Esophagus (tissue), 2 donors: ENCODE data around the gene LZTS3. TPM values are rescaled to one million over a fixed set of nuclear protein-coding genes. Genes with fewer than 3 reads are reported as not detected.
A peak's percentile ranks its signal among the peaks of the same experiment; 100 is the strongest.
"Not testable (repeated sequence)": the region's sequence is repeated elsewhere in the genome, so short reads cannot be mapped to it uniquely, and the experiment has no call there.

Experiments used
- H3K27ac ChIP-seq, 2 donors: one replicate each; pipeline ENCODE4 v1.5.1; 2013; ENCODE audit warnings: low read depth in 2 of 2, mild to moderate bottlenecking in 2 of 2, inconsistent platforms in 1 of 2, low read length in 1 of 2, moderate library complexity in 1 of 2
- H3K27me3 ChIP-seq, 2 donors: one replicate each; pipeline ENCODE4 v1.6.1; 2013; ENCODE audit warnings: low read length in 2 of 2, control low read depth in 1 of 2, mild to moderate bottlenecking in 1 of 2; ENCODE audit not compliant: insufficient read depth in 2 of 2, control insufficient read depth in 1 of 2
- H3K36me3 ChIP-seq, 2 donors: one replicate each; pipeline ENCODE4 v1.6.1; 2013; ENCODE audit warnings: low read length in 1 of 2; ENCODE audit not compliant: control insufficient read depth in 2 of 2, insufficient read depth in 2 of 2
- H3K4me1 ChIP-seq, 2 donors: one replicate each; pipeline ENCODE4 v1.6.1; 2013; ENCODE audit warnings: low read length in 1 of 2; ENCODE audit not compliant: control insufficient read depth in 2 of 2, insufficient read depth in 2 of 2
- H3K4me3 ChIP-seq, 2 donors: one replicate each; pipeline ENCODE4 v1.5.1; 2013; ENCODE audit warnings: low read length in 2 of 2, mild to moderate bottlenecking in 2 of 2, low read depth in 1 of 2, moderate library complexity in 1 of 2
- H3K9me3 ChIP-seq, 2 donors: one replicate each; pipeline ENCODE4 v1.6.1; 2013; ENCODE audit warnings: mild to moderate bottlenecking in 2 of 2, low read depth in 1 of 2, low read length in 1 of 2, moderate library complexity in 1 of 2; ENCODE audit not compliant: control insufficient read depth in 2 of 2, insufficient read depth in 1 of 2
- WGBS, 2 donors: extraction: QIAGEN DNeasy Blood & Tissue Kit; methylation state at CpG; one replicate each; pipeline ENCODE4 v1.1.7; 2013; 5-methylcytosine and 5-hydroxymethylcytosine counted together
- polyA plus RNA-seq, 2 donors: library from polyadenylated mRNA; stranded (reverse); fragments of 200-250 nt; gene quantifications; one replicate each; pipeline ENCODE4 v1.2.3, GENCODE V29; 2013
- donor health status: healthy with polysubstance abuse.
- donor health status: Bipolar disorder and iron deficiency.

Gene LZTS3
- 1 to 10 TPM; 1.8 TPM for polyA plus RNA-seq

DNA sequence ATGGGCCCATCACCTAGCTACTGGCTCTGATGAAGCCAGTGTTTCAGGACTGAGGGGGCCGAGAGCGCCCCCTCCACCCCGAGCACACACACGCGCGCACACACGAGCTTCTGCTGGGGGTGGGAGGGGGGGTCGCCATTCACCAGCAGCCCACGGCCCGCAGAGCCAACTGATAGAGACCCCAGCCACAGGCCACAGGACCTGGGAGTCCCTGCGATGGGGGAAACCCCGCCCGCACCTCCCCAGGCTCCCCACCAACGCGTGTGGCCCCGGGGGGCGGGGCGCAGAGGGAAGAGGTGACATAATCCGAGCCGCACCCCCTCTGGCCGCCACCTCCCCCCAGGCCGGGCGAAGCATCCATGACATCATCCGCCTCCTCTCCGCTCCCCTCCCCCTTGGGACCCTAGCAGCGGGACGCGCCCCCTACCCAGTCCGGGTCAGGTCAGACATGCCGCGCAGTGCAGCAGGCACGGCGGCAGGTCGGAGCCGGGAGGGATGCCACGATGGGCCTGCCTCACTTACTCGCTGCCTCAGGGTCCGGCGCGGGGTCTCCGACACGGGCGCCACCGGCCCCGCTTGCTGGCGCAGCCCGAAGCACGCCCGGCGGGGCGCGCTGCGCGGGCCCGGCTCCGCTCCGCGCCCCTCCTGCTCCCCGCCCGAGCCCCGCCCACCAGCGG lies at the start of gene LZTS3:
Gene LZTS3, minus strand, starts transcription at position 617 of the 677 bp plus-strand sequence. CDS start 6,386 bp downstream, outside the sequence.
- Histone ChIP-seq H3K27me3 (no peaks in the 10 kb centered on the region), H3K4me3 (peak within 1 kb of the TSS; percentile 78 to 81), H3K4me1 (peaks cover 0 to 10% of the 10 kb centered on the region in 2 donors), H3K27ac (peak within 1 kb of the TSS; percentile 27 to 50), H3K9me3 (no peaks in the 10 kb centered on the region), H3K36me3 (no peaks in the 10 kb centered on the region)
- 0% methylated on average over 53 to 62 of the region's 62 CpGs for WGBS, 2 donors

DNA sequence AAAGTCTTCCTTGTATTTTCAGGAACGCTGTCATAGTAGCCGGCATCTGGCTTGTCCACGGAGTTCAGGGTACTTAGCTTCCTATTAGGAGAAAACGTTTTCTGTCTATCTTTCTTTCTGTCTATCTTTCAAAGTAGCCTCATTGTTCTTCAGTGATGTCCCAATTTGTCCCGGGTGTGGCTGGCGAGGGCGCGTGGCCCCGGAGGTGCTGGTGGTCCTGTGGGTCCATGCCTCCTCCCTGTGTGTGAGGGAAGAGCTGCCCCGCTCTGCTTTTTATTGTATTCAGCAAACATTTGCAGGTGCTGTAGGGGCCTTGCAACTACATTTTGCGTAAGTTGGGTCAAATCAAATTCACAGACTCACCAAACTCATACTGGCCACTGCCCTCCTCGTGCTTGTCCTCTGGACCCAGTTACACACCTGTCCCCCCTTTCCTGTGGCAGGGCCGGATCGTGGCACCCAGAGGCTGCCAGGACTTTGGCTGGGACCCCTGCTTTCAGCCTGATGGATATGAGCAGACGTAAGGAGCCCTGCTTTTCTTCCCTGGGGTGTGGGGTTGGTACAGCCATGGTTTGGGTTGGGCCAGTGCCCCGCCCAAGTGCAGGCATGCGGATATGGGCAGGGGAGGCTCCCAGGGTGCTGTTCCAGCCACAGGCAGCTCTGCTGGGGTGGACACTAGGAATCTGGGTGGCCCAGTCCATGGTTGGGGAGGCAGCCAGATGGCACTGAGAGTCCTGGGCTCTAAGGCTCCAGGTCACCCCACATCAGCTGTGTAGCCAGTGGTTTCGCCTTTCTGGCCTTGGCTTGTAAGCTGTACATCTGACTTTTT lies 48.3 kb upstream of the LZTS3 start:
- peaks cover 0 to 21% of the 10 kb centered on the region in 2 donors for H3K4me1 ChIP-seq
- 78% methylated on average over 18 of the region's 18 CpGs for WGBS, 2 donors
- no peak overlapping the region for H3K4me3 ChIP-seq
- H3K36me3 ChIP-seq: peaks cover 0 to 10% of the 10 kb centered on the region in 2 donors
- H3K27ac ChIP-seq: peak overlapping the region in 1 of 2 donors; percentile 38
- H3K9me3 ChIP-seq: no peaks in the 10 kb centered on the region
- no peaks in the 10 kb centered on the region for H3K27me3 ChIP-seq

DNA sequence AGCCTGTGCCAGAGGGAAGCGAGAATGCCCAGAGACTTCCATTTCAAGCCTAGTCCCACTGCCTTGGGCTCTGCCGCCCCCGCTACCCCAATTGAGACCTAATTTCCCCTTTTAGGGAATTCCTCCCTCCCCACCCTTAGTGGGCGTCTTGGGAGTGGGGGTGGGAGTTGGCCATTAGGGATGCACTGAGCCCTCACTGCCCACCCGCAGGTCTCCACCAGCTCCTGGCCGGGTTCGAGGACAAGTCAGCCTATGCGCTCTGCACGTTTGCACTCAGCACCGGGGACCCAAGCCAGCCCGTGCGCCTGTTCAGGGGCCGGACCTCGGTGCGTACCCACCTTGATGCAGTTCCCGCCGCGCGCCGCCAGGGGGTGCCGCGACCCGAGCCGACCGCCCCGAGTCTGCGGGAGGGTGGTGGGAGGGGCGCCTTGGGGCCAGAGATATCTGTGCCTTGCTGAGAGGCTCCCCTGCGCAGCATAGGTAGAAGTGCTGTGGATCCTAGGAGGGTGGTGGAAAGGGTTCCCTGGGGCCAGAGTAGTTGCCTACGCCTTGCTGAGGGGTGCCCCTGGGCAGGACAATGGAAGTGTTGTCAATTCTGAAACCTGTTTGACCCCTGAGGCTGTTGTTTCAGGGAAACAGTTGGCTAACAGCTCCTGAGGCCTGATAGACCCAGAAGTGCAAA lies 45.1 kb upstream of the LZTS3 start:
- H3K27me3 ChIP-seq: no peaks in the 10 kb centered on the region

DNA sequence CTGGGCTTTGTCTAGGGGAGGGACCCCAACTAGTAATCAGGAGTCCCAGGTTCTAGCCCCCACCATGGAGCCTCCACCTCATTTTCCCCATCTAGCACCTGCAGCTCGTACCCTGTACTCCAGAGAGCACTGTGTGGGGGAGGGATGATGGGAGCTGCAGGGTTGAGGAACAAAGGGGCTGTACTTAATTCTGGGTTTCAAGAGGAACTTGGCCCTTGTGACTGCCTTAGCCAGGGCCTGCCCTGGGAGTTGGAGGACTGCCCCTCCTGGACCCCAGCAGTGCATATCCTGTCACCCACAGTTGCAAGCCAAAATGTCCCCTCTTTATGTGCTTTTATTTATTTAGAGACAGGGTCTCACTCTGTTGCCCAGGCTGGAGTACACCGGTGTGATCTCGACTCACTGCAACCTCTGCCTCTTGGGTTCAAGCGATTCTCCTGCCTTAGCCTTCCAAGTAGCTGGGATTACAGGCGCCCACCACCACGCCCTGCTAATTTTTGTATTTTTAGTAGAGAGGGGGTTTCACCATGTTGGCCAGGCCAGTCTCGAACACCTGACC lies 42.1 kb upstream of the LZTS3 start:
- H3K4me1 ChIP-seq, H3K27me3 ChIP-seq, H3K4me3 ChIP-seq, H3K27ac ChIP-seq, H3K9me3 ChIP-seq: not testable (repeated sequence)
- peaks cover 0 to 14% of the 10 kb centered on the region in 2 donors for H3K36me3 ChIP-seq
- WGBS, 2 donors: 86 to 90% methylated on average over 7 of the region's 7 CpGs

More for the DNA sequence above, 45.1 kb upstream of the LZTS3 start:
- Histone ChIP-seq H3K9me3 (no peaks in the 10 kb centered on the region), H3K36me3 (peaks cover 0 to 17% of the 10 kb centered on the region in 2 donors), H3K4me1 (peaks cover 0 to 13% of the 10 kb centered on the region in 2 donors), H3K4me3 (no peak overlapping the region), H3K27ac (no peak overlapping the region)
- 14 to 16% methylated on average over 30 of the region's 30 CpGs for WGBS, 2 donors

DNA sequence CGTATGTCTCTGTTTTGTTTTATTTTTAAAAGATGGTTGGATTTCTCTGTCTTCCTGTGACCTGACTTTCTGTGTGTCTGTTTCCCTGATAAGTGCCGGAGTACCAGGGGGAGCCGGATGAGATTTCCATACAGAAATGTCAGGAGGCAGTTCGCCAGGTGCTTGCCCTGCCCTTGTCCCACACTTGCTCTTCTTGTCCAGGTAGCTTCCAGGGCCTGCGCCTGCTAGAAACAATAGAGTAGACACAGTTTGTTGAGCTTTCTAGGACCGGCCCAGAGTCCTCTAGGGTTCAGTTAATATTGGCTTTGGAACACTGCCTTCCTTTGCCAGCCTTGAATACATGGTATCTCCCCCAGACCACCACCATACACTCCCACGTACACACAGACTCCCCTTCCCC lies 39.9 kb upstream of the LZTS3 start:
- WGBS, 2 donors: 93 to 97% methylated on average over 7 of the region's 7 CpGs
- Histone ChIP-seq H3K36me3 (peaks cover 0 to 14% of the 10 kb centered on the region in 2 donors), H3K27me3 (no peaks in the 10 kb centered on the region), H3K9me3 (no peaks in the 10 kb centered on the region), H3K27ac (no peak overlapping the region), H3K4me1 (peaks cover 0 to 5% of the 10 kb centered on the region in 2 donors), H3K4me3 (no peak overlapping the region)

DNA sequence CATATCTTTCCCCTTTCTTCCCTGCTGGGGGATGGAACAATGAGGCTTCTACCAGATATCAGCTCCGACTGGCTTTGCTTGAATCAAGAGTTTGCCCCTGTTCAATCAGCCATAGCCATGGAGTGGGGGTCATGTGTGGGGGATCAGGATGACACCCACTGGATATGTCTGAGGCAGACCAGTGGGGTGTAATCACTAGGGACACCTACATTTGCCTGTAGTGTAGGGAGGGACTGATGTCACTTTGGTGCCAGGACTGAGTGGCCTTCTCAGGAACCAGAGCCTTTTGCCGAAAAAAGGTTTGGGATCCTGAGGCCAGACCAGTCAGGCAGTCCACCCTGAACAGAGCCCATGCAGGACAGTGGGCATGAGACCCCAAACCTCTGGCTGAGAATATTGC lies 37.0 kb upstream of the LZTS3 start:
- H3K27me3 ChIP-seq: no peaks in the 10 kb centered on the region
- peak overlapping the region; percentile 16 to 84 for H3K4me3 ChIP-seq
- H3K27ac ChIP-seq: no peak overlapping the region
- H3K4me1 ChIP-seq: peaks cover 0 to 4% of the 10 kb centered on the region in 2 donors
- peaks cover 0 to 10% of the 10 kb centered on the region in 2 donors for H3K36me3 ChIP-seq
- no peaks in the 10 kb centered on the region for H3K9me3 ChIP-seq
- 57 to 74% methylated on average over 2 of the region's 2 CpGs for WGBS, 2 donors

DNA sequence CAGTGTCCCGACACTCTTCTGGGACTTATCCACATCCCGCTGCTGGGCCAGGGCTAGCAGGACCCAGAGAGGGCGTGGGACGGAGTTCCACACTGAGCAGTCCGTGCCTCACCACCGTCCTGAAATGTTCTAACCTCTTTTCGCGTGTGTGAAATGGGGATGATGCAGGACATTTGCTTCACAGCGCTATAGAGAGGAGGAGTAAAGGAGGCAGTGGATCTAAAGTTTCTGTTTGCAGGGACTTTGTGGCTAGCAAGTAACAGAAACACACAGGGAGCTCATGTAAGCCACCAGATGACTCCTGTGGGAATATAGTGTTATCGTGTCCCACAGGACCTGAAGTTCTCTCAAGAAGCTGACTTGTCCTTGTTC lies 36.6 kb upstream of the LZTS3 start:
- WGBS, 2 donors: 1 to 4% methylated on average over 10 of the region's 10 CpGs

DNA sequence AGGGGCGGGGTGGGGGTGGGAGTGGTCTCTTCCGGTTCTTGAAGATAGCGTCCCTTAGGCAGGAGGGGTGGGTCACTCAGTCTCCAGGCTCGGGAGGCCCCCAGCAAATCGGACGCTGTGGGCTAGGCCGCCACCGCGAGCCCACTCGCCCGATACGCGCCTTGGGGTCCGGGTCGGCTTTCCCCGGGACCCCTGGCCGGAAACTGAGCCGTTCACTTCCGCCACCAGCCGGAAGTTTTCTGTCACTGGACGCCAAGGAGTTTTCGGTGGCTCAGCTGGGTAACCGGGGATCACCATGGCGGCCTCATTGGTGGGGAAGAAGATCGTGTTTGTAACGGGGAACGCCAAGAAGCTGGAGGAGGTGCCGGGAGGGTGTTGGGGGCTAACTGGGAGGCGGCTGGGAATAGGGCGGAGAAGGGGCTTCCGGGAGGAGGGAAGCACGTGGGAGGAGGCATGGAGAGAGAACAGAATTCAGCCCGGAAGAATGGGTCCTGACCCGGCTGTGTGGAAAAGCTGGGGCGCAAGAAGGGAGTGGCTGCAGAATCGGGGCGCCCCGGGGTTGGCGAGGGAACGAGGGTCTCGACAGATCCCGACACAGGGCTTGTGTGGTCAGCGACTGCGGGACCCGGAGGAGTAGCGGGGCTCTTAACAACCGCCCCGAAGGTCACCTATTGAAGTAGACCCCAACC lies 36.1 kb upstream of the LZTS3 start, which contains the start of gene ITPA:
Gene ITPA, plus strand, starts transcription at position 242 of the 689 bp plus-strand sequence. Its CDS starts 54 bp downstream, at position 296.
- Histone ChIP-seq H3K27me3 (no peaks in the 10 kb centered on the region), H3K4me1 (peaks cover 0 to 4% of the 10 kb centered on the region in 2 donors), H3K36me3 (peaks cover 0 to 7% of the 10 kb centered on the region in 2 donors), H3K4me3 (peak within 1 kb of the TSS; percentile 84 to 89), H3K9me3 (no peaks in the 10 kb centered on the region), H3K27ac (peak within 1 kb of the TSS; percentile 82 to 83)
- WGBS, 2 donors: 0% methylated on average over 48 of the region's 48 CpGs

More for the DNA sequence above, 36.6 kb upstream of the LZTS3 start:
- Histone ChIP-seq H3K4me3 (peak overlapping the region; percentile 84 to 89), H3K27me3 (no peaks in the 10 kb centered on the region), H3K27ac (peak overlapping the region; percentile 82 to 83), H3K9me3 (no peaks in the 10 kb centered on the region), H3K36me3 (peaks cover 0 to 7% of the 10 kb centered on the region in 2 donors), H3K4me1 (peaks cover 0 to 4% of the 10 kb centered on the region in 2 donors)
